Measurements from ENCODE around the gene ALK. TPM values are rescaled to one million over a fixed set of nuclear protein-coding genes. Genes with fewer than 3 reads are reported as not detected.

Gene ALK
- polyA plus RNA-seq, 4 donors = 0.04 to 0.98 TPM; not detected in 2

- no peaks in the 10 kb centered on the region for H3K36me3 ChIP-seq (ENCODE audit: control insufficient read depth in 3 of 3, insufficient read depth in 2 of 3, low read depth in 1 of 3, low read length in 3 of 3)
- no peak for FAIRE-seq
- 13 to 49% (median 20%) methylated on average over 6 of the region's 6 CpGs for WGBS, 3 donors
Measured at GRCh38 chr2:29233428-29233827, 688.0 kb downstream of the ALK start.

GRCh38 chr2:29232041-29232440 lies 689.3 kb downstream of the ALK start:
- H3K36me3 ChIP-seq (ENCODE audit: control insufficient read depth in 3 of 3, insufficient read depth in 2 of 3, low read depth in 1 of 3, low read length in 3 of 3) = no peaks in the 10 kb centered on the region
- FAIRE-seq (no peak), DNase-seq (no peak)
- no peak overlapping the region for H3K4me3 ChIP-seq (ENCODE audit: low read depth in 1 of 3, low read length in 3 of 3)
- peaks cover 0 to 10% (median 0%) of the 10 kb centered on the region in 3 donors for H3K27me3 ChIP-seq (ENCODE audit: control insufficient read depth in 3 of 3, insufficient read depth in 3 of 3, low read length in 3 of 3)
- no peak overlapping the region for H3K27ac ChIP-seq (ENCODE audit: low read depth in 1 of 3, low read length in 2 of 3)
- H3K9me3 ChIP-seq (ENCODE audit: control insufficient read depth in 2 of 2, insufficient read depth in 1 of 2, low read depth in 1 of 2, low read length in 1 of 2) = no peaks in the 10 kb centered on the region
- 88 to 94% (median 91%) methylated on average over 14 of the region's 14 CpGs for WGBS, 3 donors
- H3K4me1 ChIP-seq (ENCODE audit: control insufficient read depth in 3 of 3, insufficient read depth in 2 of 3, low read depth in 1 of 3, low read length in 2 of 3) = no peaks in the 10 kb centered on the region

More at GRCh38 chr2:29233428-29233827, 688.0 kb downstream of the ALK start:
- DNase-seq = no peak
- H3K4me3 ChIP-seq (ENCODE audit: low read depth in 1 of 3, low read length in 3 of 3) = no peak overlapping the region
- H3K27ac ChIP-seq (ENCODE audit: low read depth in 1 of 3, low read length in 2 of 3) = no peak overlapping the region
- no peaks in the 10 kb centered on the region for H3K4me1 ChIP-seq (ENCODE audit: control insufficient read depth in 3 of 3, insufficient read depth in 2 of 3, low read depth in 1 of 3, low read length in 2 of 3)
- H3K27me3 ChIP-seq (ENCODE audit: control insufficient read depth in 3 of 3, insufficient read depth in 3 of 3, low read length in 3 of 3) = peaks cover 0 to 7% (median 0%) of the 10 kb centered on the region in 3 donors
- H3K9me3 ChIP-seq (ENCODE audit: control insufficient read depth in 2 of 2, insufficient read depth in 1 of 2, low read depth in 1 of 2, low read length in 1 of 2) = no peaks in the 10 kb centered on the region

- no peak overlapping the region for H3K4me3 ChIP-seq (ENCODE audit: low read depth in 1 of 3, low read length in 3 of 3)
- no peaks in the 10 kb centered on the region for H3K36me3 ChIP-seq (ENCODE audit: control insufficient read depth in 3 of 3, insufficient read depth in 2 of 3, low read depth in 1 of 3, low read length in 3 of 3)
- no peak for FAIRE-seq
- H3K4me1 ChIP-seq (ENCODE audit: control insufficient read depth in 3 of 3, insufficient read depth in 2 of 3, low read depth in 1 of 3, low read length in 2 of 3) = no peaks in the 10 kb centered on the region
- DNase-seq = no peak
- no peaks in the 10 kb centered on the region for H3K9me3 ChIP-seq (ENCODE audit: control insufficient read depth in 2 of 2, insufficient read depth in 1 of 2, low read depth in 1 of 2, low read length in 1 of 2)
- 73 to 83% (median 79%) methylated on average over 9 of the region's 9 CpGs for WGBS, 3 donors
- peaks cover 0 to 10% (median 0%) of the 10 kb centered on the region in 3 donors for H3K27me3 ChIP-seq (ENCODE audit: control insufficient read depth in 3 of 3, insufficient read depth in 3 of 3, low read length in 3 of 3)
- H3K27ac ChIP-seq (ENCODE audit: low read depth in 1 of 3, low read length in 2 of 3) = no peak overlapping the region
Measured at GRCh38 chr2:29229640-29230039, 691.7 kb downstream of the ALK start.

- H3K36me3 ChIP-seq (ENCODE audit: control insufficient read depth in 3 of 3, insufficient read depth in 2 of 3, low read depth in 1 of 3, low read length in 3 of 3) = no peaks in the 10 kb centered on the region
- no peaks in the 10 kb centered on the region for H3K9me3 ChIP-seq (ENCODE audit: control insufficient read depth in 2 of 2, insufficient read depth in 1 of 2, low read depth in 1 of 2, low read length in 1 of 2)
- 55 to 73% (median 59%) methylated on average over 9 of the region's 9 CpGs for WGBS, 3 donors
- H3K27me3 ChIP-seq (ENCODE audit: control insufficient read depth in 3 of 3, insufficient read depth in 3 of 3, low read length in 3 of 3) = peaks cover 0 to 10% (median 0%) of the 10 kb centered on the region in 3 donors
- H3K4me1 ChIP-seq (ENCODE audit: control insufficient read depth in 3 of 3, insufficient read depth in 2 of 3, low read depth in 1 of 3, low read length in 2 of 3) = no peaks in the 10 kb centered on the region
- no peak for FAIRE-seq
- H3K4me3 ChIP-seq (ENCODE audit: low read depth in 1 of 3, low read length in 3 of 3) = no peak overlapping the region
- H3K27ac ChIP-seq (ENCODE audit: low read depth in 1 of 3, low read length in 2 of 3) = no peak overlapping the region
- DNase-seq = no peak
Measured at GRCh38 chr2:29228947-29229346, 692.4 kb downstream of the ALK start.

- 57 to 58% (median 57%) methylated on average over 15 of the region's 15 CpGs for WGBS, 3 donors
- Histone ChIP-seq H3K4me3 (ENCODE audit: low read depth in 1 of 3, low read length in 3 of 3) (no peak overlapping the region), H3K36me3 (ENCODE audit: control insufficient read depth in 3 of 3, insufficient read depth in 2 of 3, low read depth in 1 of 3, low read length in 3 of 3) (no peaks in the 10 kb centered on the region), H3K9me3 (ENCODE audit: control insufficient read depth in 2 of 2, insufficient read depth in 1 of 2, low read depth in 1 of 2, low read length in 1 of 2) (no peaks in the 10 kb centered on the region), H3K4me1 (ENCODE audit: control insufficient read depth in 3 of 3, insufficient read depth in 2 of 3, low read depth in 1 of 3, low read length in 2 of 3) (no peaks in the 10 kb centered on the region), H3K27ac (ENCODE audit: low read depth in 1 of 3, low read length in 2 of 3) (no peak overlapping the region), H3K27me3 (ENCODE audit: control insufficient read depth in 3 of 3, insufficient read depth in 3 of 3, low read length in 3 of 3) (peaks cover 0 to 10% (median 0%) of the 10 kb centered on the region in 3 donors)
- no peak for FAIRE-seq
- DNase-seq = no peak
Measured at GRCh38 chr2:29227935-29228675, 693.3 kb downstream of the ALK start.

GRCh38 chr2:29226808-29227207 lies 694.6 kb downstream of the ALK start:
- Histone ChIP-seq H3K27ac (ENCODE audit: low read depth in 1 of 3, low read length in 2 of 3) (no peak overlapping the region), H3K4me1 (ENCODE audit: control insufficient read depth in 3 of 3, insufficient read depth in 2 of 3, low read depth in 1 of 3, low read length in 2 of 3) (no peaks in the 10 kb centered on the region), H3K4me3 (ENCODE audit: low read depth in 1 of 3, low read length in 3 of 3) (no peak overlapping the region), H3K9me3 (ENCODE audit: control insufficient read depth in 2 of 2, insufficient read depth in 1 of 2, low read depth in 1 of 2, low read length in 1 of 2) (no peaks in the 10 kb centered on the region), H3K27me3 (ENCODE audit: control insufficient read depth in 3 of 3, insufficient read depth in 3 of 3, low read length in 3 of 3) (peaks cover 0 to 7% (median 0%) of the 10 kb centered on the region in 3 donors), H3K36me3 (ENCODE audit: control insufficient read depth in 3 of 3, insufficient read depth in 2 of 3, low read depth in 1 of 3, low read length in 3 of 3) (no peaks in the 10 kb centered on the region)
- DNase-seq (no peak), FAIRE-seq (no peak)
- WGBS, 3 donors = 35 to 66% (median 46%) methylated on average over 7 of the region's 7 CpGs

- no peaks in the 10 kb centered on the region for H3K4me1 ChIP-seq (ENCODE audit: control insufficient read depth in 3 of 3, insufficient read depth in 2 of 3, low read depth in 1 of 3, low read length in 2 of 3)
- H3K27me3 ChIP-seq (ENCODE audit: control insufficient read depth in 3 of 3, insufficient read depth in 3 of 3, low read length in 3 of 3) = peaks cover 0 to 7% (median 0%) of the 10 kb centered on the region in 3 donors
- DNase-seq = no peak
- H3K27ac ChIP-seq (ENCODE audit: low read depth in 1 of 3, low read length in 2 of 3) = no peak overlapping the region
- 69 to 85% (median 84%) methylated on average over 2 to 3 of the region's 3 CpGs for WGBS, 3 donors
- FAIRE-seq = no peak
- H3K9me3 ChIP-seq (ENCODE audit: control insufficient read depth in 2 of 2, insufficient read depth in 1 of 2, low read depth in 1 of 2, low read length in 1 of 2) = no peaks in the 10 kb centered on the region
- no peak overlapping the region for H3K4me3 ChIP-seq (ENCODE audit: low read depth in 1 of 3, low read length in 3 of 3)
- H3K36me3 ChIP-seq (ENCODE audit: control insufficient read depth in 3 of 3, insufficient read depth in 2 of 3, low read depth in 1 of 3, low read length in 3 of 3) = no peaks in the 10 kb centered on the region
Measured at GRCh38 chr2:29226375-29226774, 695.0 kb downstream of the ALK start.

GRCh38 chr2:29225814-29226213 lies 695.6 kb downstream of the ALK start:
- H3K4me3 ChIP-seq (ENCODE audit: low read depth in 1 of 3, low read length in 3 of 3) = no peak overlapping the region
- no peaks in the 10 kb centered on the region for H3K4me1 ChIP-seq (ENCODE audit: control insufficient read depth in 3 of 3, insufficient read depth in 2 of 3, low read depth in 1 of 3, low read length in 2 of 3)
- H3K27me3 ChIP-seq (ENCODE audit: control insufficient read depth in 3 of 3, insufficient read depth in 3 of 3, low read length in 3 of 3) = peaks cover 0 to 7% (median 0%) of the 10 kb centered on the region in 3 donors
- DNase-seq = no peak
- H3K36me3 ChIP-seq (ENCODE audit: control insufficient read depth in 3 of 3, insufficient read depth in 2 of 3, low read depth in 1 of 3, low read length in 3 of 3) = no peaks in the 10 kb centered on the region
- FAIRE-seq = no peak
- WGBS, 3 donors = 66 to 83% (median 79%) methylated on average over 8 of the region's 8 CpGs
- no peaks in the 10 kb centered on the region for H3K9me3 ChIP-seq (ENCODE audit: control insufficient read depth in 2 of 2, insufficient read depth in 1 of 2, low read depth in 1 of 2, low read length in 1 of 2)
- H3K27ac ChIP-seq (ENCODE audit: low read depth in 1 of 3, low read length in 2 of 3) = no peak overlapping the region
